AG04450 (cell line): ENCODE data around the gene TAF11L3. TPM values are rescaled to one million over a fixed set of nuclear protein-coding genes. Genes with fewer than 3 reads are reported as not detected.
"Not testable (repeated sequence)": the region's sequence is repeated elsewhere in the genome, so short reads cannot be mapped to it uniquely, and the experiment has no call there.

Source experiments
- CTCF ChIA-PET: fragments of 300-600, 350-600 bp; formaldehyde crosslinking; extraction: SDS; loops from one replicate; lab custom pipeline; 2022; ENCODE audit warnings: antibody characterized with exemption, inconsistent platforms; lab: Charles Lee
- POLR2A ChIA-PET: fragments of 350-600 bp; formaldehyde crosslinking; extraction: SDS; loops from one replicate; lab custom pipeline; 2021; ENCODE audit warnings: antibody characterized with exemption, inconsistent platforms; lab: Yijun Ruan, JAX
- DNase-seq: peaks from one replicate; pipeline ENCODE4 v3.0.0-alpha.2; 2011; ENCODE audit warnings: low read depth, low spot score
- H3K27ac ChIP-seq: one replicate; pipeline ENCODE4 v1.5.1; 2012; ENCODE audit warnings: low read depth, low read length, control low read depth
- H3K27me3 ChIP-seq: one replicate; pipeline ENCODE4 v1.6.0; 2012; ENCODE audit warnings: low read length; ENCODE audit not compliant: control insufficient read depth, insufficient read depth
- H3K4me3 ChIP-seq: 2 replicates; pipeline ENCODE4 v1.5.1; 2011; ENCODE audit warnings: mild to moderate bottlenecking, low read depth, low read length, control low read depth
- H3K9me3 ChIP-seq: 2 replicates; pipeline ENCODE4 v1.5.1; 2012; ENCODE audit warnings: low read length; ENCODE audit not compliant: control insufficient read depth, insufficient read depth
- CTCF ChIP-seq: IDR thresholded peaks from 2 replicates; pipeline ENCODE4 v1.5.1; 2011; ENCODE audit warnings: low read depth, low read length, control low read depth, inconsistent platforms
- polyA minus RNA-seq: library from RNA; depleted of rRNA, polyadenylated mRNA; stranded (reverse); fragments of >200 nt; gene quantifications from 2 replicates; pipeline ENCODE4 v1.2.3, GENCODE V29; 2011; rRNA and poly(A)+ RNA removed
- polyA plus RNA-seq: library from polyadenylated mRNA; depleted of rRNA; stranded (reverse); fragments of >200 nt; gene quantifications from 2 replicates; pipeline ENCODE4 v1.2.3, GENCODE V29; 2011; rRNA removed

Gene TAF11L3
- polyA plus RNA-seq (not detected in 2 replicates), polyA minus RNA-seq (not detected in 2 replicates)

- H3K27me3 ChIP-seq, DNase-seq, POLR2A ChIA-PET, CTCF ChIA-PET, H3K27ac ChIP-seq, H3K9me3 ChIP-seq, H3K4me3 ChIP-seq: not testable (repeated sequence)
Measured at GRCh38 chr5:17518067-17518466, at the start of gene TAF11L3. Gene TAF11L3 (plus strand): TSS chr5:17518367.

GRCh38 chr5:17470064-17470463 is 48.1 kb upstream of the TAF11L3 start:
- POLR2A ChIA-PET = no interaction called here
- Histone ChIP-seq H3K4me3 (no peak overlapping the region), H3K9me3 (no peaks in the 10 kb centered on the region; the same call in 1 of the 2 replicates), H3K27ac (no peak overlapping the region), H3K27me3 (no peaks in the 10 kb centered on the region)
- no peak for TF ChIP-seq CTCF
- DNase-seq = no peak
- CTCF ChIA-PET = no interaction called here

DNA sequence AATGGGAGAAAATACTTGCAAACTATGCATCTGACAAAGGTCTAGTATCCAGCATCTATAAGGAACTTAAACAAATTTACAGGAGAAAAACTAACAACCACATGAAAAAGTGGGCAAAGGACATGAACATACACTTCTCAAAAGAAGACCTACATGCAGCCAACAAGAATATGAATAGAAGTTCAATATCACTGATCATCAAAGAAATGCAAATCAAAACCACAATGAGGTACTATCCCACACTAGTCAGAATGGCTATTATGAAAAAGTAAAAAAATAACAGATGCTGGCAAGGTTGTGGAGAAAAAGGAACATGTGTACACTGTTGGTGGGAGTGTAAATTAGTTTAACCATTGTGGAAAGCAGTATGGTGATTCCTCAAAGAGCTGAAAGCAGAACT is 43.1 kb upstream of the TAF11L3 start:
- POLR2A ChIA-PET, DNase-seq, H3K27ac ChIP-seq, H3K27me3 ChIP-seq, CTCF ChIA-PET, H3K9me3 ChIP-seq, H3K4me3 ChIP-seq: not testable (repeated sequence)

- Histone ChIP-seq H3K9me3 (no peaks in the 10 kb centered on the region), H3K27me3 (peaks cover 3% of the 10 kb centered on the region), H3K27ac (no peak overlapping the region), H3K4me3 (no peak overlapping the region)
- ChIA-PET CTCF (no interaction called here), POLR2A (no interaction called here)
- TF ChIP-seq CTCF = no peak
- DNase-seq = no peak
Measured at GRCh38 chr5:17477043-17477442, 41.1 kb upstream of the TAF11L3 start.

DNA sequence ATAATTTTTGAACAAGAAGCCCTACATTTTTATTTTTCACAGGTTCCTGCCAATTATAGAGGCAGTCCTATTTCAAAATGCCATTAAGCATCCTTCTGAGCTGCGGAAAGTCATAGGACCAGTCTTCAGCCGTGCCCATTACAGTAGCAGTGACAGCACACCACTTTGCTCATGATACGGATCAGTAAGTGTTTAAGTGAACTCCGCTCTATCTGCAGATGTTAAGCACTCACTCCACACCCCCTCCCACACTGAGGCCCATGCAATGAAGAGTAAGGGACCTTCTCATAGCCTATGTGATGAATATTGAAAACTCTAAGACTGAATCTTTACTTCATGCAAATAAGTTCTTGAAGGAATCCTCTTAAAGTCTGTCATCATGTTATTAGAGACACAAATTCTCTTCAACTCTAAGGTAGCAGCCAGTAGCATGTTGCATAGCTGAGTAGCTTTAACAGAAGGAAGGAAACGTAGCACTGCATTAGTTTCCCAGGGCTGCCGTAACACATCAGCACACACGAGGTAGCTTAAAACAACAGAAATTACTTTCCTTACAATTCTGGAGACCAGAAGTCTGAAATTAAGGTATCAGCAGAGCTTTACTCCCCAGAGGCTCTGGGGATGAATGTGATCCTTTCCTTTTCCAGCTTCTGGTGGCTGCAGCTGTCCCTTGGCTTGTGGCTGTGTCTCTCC is 40.4 kb upstream of the TAF11L3 start:
- POLR2A ChIA-PET = no interaction called here

More for the DNA sequence above, 40.4 kb upstream of the TAF11L3 start:
- Histone ChIP-seq H3K4me3 (no peak overlapping the region), H3K27ac (no peak overlapping the region), H3K27me3 (peaks cover 3% of the 10 kb centered on the region), H3K9me3 (no peaks in the 10 kb centered on the region)
- CTCF ChIA-PET = no interaction called here
- no peak for TF ChIP-seq CTCF
- no peak for DNase-seq
